Spleen (tissue), 11 donors: ENCODE results near the gene MAPK11. TPM values are rescaled to one million over a fixed set of nuclear protein-coding genes. Genes with fewer than 3 reads are reported as not detected.

Experiments
- DNase-seq: peaks from one replicate; pipeline ENCODE4 v3.0.0-alpha.2; 2020
- H3K27ac ChIP-seq, 8 donors: fragments of 200-600 bp; sonication (generic) in 7 of 8; 1 replicate in 4 of 8; 2 replicates in 4 of 8; pipeline versions ENCODE4 v1.5.0 to v1.8.0; 2016 to 2021; ENCODE audit warnings: inconsistent platforms in 4 of 8, mild to moderate bottlenecking in 4 of 8, moderate library complexity in 1 of 8
- H3K27me3 ChIP-seq, 7 donors: fragments of 200-600 bp; sonication (generic) in 6 of 7; replicated peaks in 1 of 7; 1 replicate in 4 of 7; 2 replicates in 3 of 7; pipeline versions ENCODE4 v1.5.0 to v1.8.0; 2016 to 2021; ENCODE audit warnings: inconsistent platforms in 3 of 7, mild to moderate bottlenecking in 1 of 7
- H3K36me3 ChIP-seq, 6 donors: fragments of 200-600 bp; sonication (generic) in 5 of 6; 1 replicate in 4 of 6; 2 replicates in 2 of 6; pipeline versions ENCODE4 v1.5.0 to v1.8.0; 2016 to 2021; ENCODE audit warnings: inconsistent platforms in 2 of 6
- H3K4me1 ChIP-seq, 6 donors: fragments of 200-600 bp; sonication (generic) in 5 of 6; 1 replicate in 3 of 6; 2 replicates in 3 of 6; pipeline versions ENCODE4 v1.5.0 to v1.8.0; 2016 to 2021; ENCODE audit warnings: inconsistent platforms in 3 of 6
- H3K4me3 ChIP-seq, 8 donors: fragments of 200-600 bp; sonication (generic) in 7 of 8; 1 replicate in 4 of 8; 2 replicates in 4 of 8; pipeline versions ENCODE4 v1.5.0 to v1.8.0; 2016 to 2021; ENCODE audit warnings: inconsistent platforms in 4 of 8, mild to moderate bottlenecking in 4 of 8, moderate library complexity in 2 of 8
- H3K9me3 ChIP-seq, 8 donors: fragments of 200-600 bp; sonication (generic) in 7 of 8; 1 replicate in 4 of 8; 2 replicates in 4 of 8; pipeline versions ENCODE4 v1.5.0 to v1.8.0; 2016 to 2021; ENCODE audit warnings: inconsistent platforms in 4 of 8
- POLR2A ChIP-seq, 3 donors: fragments of 450-650 bp; IDR thresholded peaks; one replicate each; pipeline ENCODE4 v1.5.1; 2017; ENCODE audit warnings: antibody characterized with exemption in 3 of 3, mild to moderate bottlenecking in 1 of 3
- POLR2AphosphoS5 ChIP-seq, 3 donors: sonication (generic); formaldehyde crosslinking; IDR thresholded peaks; one replicate each; pipeline ENCODE4 v1.5.1; 2017; ENCODE audit warnings: antibody characterized with exemption in 3 of 3
- WGBS, 5 donors: extraction: QIAGEN DNeasy Blood & Tissue Kit in 3 of 5; methylation state at CpG; one replicate each; pipeline versions ENCODE4 v1.1.5 to v1.1.7; 2013 to 2018; 5-methylcytosine and 5-hydroxymethylcytosine counted together
- intact Hi-C: fragments of 100-400 bp; cut with DNase I; formaldehyde crosslinking; loops from one replicate; pipeline ENCODE4 v1.15.0; 2023; ENCODE audit warnings: low total_unique reads
- polyA plus RNA-seq, 3 donors: library from polyadenylated mRNA; stranded (reverse); fragments of 200-250 nt; gene quantifications; one replicate each; pipeline ENCODE4 v1.2.1, GENCODE V29; 2013
- total RNA-seq, 7 donors: library from RNA; depleted of rRNA in 3 of 7; stranded (reverse); fragments of >200 nt in 3 of 7; fragmentation: NEBNext Ultra II Directional in 4 of 7; extraction: Animal tissue kit (Norgen Biotek cat#: 25700) in 4 of 7; gene quantifications; one replicate each; pipeline versions ENCODE4 v1.1.0 to v1.2.1, GENCODE V29; 2016 to 2021
- TF ChIP-seq, protein P1 (sequence below), 11 experiments: fragments of 200-600 bp in 7 of 11; fragments of 450-650 bp in 4 of 11; sonication (generic) in 4 of 11; IDR thresholded peaks in 8 of 11; conservative IDR thresholded peaks in 3 of 11; 1 replicate in 7 of 11; 2 replicates in 4 of 11; pipeline versions ENCODE4 v1.4.0 to v1.8.0; 2016 to 2021; ENCODE audit warnings: antibody characterized with exemption in 11 of 11, inconsistent platforms in 4 of 11, mild to moderate bottlenecking in 1 of 11
- donor health status: healthy with polysubstance abuse.
- donor health status: DM: no; HTN: no; CAD: no; lungs with moderate emphysema.
- donor health status: DM: no; HTN: no; CAD: no.
- donor health status: Bipolar disorder and iron deficiency.
- donor health status: healthy.
- donor health status: DM: no; HTN: no; CAD: no.
- donor health status: DM: yes; HTN: yes; CAD: no.

Gene MAPK11
- total and polyA plus RNA-seq, 10 donors: 5.2 to 25.3 (median 11.3) TPM

GRCh38 chr22:50256258-50256862, 13.8 kb downstream of the MAPK11 start:
- TF ChIP-seq, protein P1, sequence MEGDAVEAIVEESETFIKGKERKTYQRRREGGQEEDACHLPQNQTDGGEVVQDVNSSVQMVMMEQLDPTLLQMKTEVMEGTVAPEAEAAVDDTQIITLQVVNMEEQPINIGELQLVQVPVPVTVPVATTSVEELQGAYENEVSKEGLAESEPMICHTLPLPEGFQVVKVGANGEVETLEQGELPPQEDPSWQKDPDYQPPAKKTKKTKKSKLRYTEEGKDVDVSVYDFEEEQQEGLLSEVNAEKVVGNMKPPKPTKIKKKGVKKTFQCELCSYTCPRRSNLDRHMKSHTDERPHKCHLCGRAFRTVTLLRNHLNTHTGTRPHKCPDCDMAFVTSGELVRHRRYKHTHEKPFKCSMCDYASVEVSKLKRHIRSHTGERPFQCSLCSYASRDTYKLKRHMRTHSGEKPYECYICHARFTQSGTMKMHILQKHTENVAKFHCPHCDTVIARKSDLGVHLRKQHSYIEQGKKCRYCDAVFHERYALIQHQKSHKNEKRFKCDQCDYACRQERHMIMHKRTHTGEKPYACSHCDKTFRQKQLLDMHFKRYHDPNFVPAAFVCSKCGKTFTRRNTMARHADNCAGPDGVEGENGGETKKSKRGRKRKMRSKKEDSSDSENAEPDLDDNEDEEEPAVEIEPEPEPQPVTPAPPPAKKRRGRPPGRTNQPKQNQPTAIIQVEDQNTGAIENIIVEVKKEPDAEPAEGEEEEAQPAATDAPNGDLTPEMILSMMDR (IDR thresholded peaks at IDR 0.05 in 8 of 11, conservative IDR thresholded peaks at IDR 0.05 in 3 of 11): no peak
- TF ChIP-seq POLR2AphosphoS5 (IDR thresholded peaks at IDR 0.05) (no peak), POLR2A (IDR thresholded peaks at IDR 0.05) (no peak)
- Histone ChIP-seq H3K4me1 (peaks cover 8 to 24% (median 18%) of the 10 kb centered on the region in 6 donors), H3K9me3 (no peaks in the 10 kb centered on the region), H3K27ac (no peak overlapping the region), H3K4me3 (no peak overlapping the region), H3K36me3 (no peaks in the 10 kb centered on the region), H3K27me3 (peaks cover 0 to 32% (median 11%) of the 10 kb centered on the region in 7 donors)
- intact Hi-C loops: no loop called here
- DNase-seq: no peak
- 83 to 100% (median 92%) methylated on average over 1 to 12 of the region's 12 CpGs for WGBS, 5 donors

DNA sequence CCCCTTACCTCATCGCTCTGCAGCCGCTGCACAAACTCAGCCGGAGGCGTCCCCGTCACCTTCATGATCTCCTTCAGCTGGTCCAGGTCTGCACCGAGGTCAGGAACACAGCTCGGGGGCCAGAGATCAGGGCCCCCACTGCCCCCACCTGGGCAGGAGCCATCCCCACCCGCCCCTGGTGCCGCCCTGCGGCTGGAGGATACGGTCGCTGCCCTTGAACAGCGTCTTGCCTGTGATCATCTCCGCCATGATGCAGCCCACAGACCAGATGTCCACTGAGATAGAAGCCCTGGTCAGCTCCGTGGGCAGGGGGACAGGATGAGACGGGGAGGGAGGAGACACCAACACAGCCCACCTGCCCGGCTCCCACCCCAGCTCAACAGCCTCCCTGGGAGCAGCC, 14.6 kb downstream of the MAPK11 start:
- intact Hi-C loops: no loop called here
- no peak overlapping the region for H3K27ac ChIP-seq
- no peaks in the 10 kb centered on the region for H3K9me3 ChIP-seq
- peaks cover 7 to 25% (median 20%) of the 10 kb centered on the region in 6 donors for H3K4me1 ChIP-seq
- H3K27me3 ChIP-seq: peaks cover 0 to 25% (median 6%) of the 10 kb centered on the region in 7 donors
- H3K36me3 ChIP-seq: no peaks in the 10 kb centered on the region
- DNase-seq: no peak
- no peak overlapping the region for H3K4me3 ChIP-seq
- no peak for TF ChIP-seq POLR2A (IDR thresholded peaks at IDR 0.05)
- 90 to 97% (median 93%) methylated on average over 8 to 17 of the region's 17 CpGs for WGBS, 5 donors

GRCh38 chr22:50255099-50255498, 15.1 kb downstream of the MAPK11 start:
- no peak for DNase-seq

DNA sequence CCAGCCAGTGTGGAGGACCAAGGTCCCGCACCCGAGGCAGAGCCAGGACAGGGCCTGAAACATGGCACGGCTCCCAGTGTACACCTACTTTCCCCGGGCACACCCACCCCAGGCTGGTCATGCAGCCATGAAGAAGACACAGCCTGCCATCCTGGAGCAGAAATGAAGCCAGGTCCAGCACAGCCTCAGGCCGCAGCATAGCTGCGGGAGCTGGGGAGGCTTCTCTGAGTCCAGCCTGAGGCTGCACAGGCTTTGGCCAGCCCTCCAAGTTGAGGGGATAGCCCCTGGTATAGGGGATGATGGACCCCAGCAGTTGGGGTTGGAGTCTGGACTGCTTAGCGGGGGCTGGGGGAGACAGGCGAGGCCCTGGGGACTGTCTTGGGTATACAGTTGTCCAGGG, 16.2 kb downstream of the MAPK11 start:
- WGBS, 5 donors: 71 to 88% (median 84%) methylated on average over 4 to 8 of the region's 8 CpGs
- Histone ChIP-seq H3K4me1 (peaks cover 20 to 35% (median 32%) of the 10 kb centered on the region in 6 donors), H3K27ac (no peak overlapping the region), H3K4me3 (no peak overlapping the region), H3K36me3 (peaks cover 0 to 9% (median 0%) of the 10 kb centered on the region in 6 donors), H3K27me3 (peaks cover 0 to 8% (median 0%) of the 10 kb centered on the region in 7 donors), H3K9me3 (no peaks in the 10 kb centered on the region)
- intact Hi-C loops: loop anchor here (5.0 kb wide), 1 partner anchor 88 kb away; the partner anchor contains the start of gene PPP6R2
- no peak for DNase-seq
- TF ChIP-seq POLR2AphosphoS5 (IDR thresholded peaks at IDR 0.05) (no peak), POLR2A (IDR thresholded peaks at IDR 0.05) (no peak)
- TF ChIP-seq, protein P1 (IDR thresholded peaks at IDR 0.05 in 8 of 11, conservative IDR thresholded peaks at IDR 0.05 in 3 of 11): no peak

More at GRCh38 chr22:50255099-50255498, 15.1 kb downstream of the MAPK11 start:
- 87 to 95% (median 90%) methylated on average over 14 to 19 of the region's 19 CpGs for WGBS, 5 donors
- TF ChIP-seq POLR2A (IDR thresholded peaks at IDR 0.05): no peak
- TF ChIP-seq, protein P1 (IDR thresholded peaks at IDR 0.05 in 8 of 11, conservative IDR thresholded peaks at IDR 0.05 in 3 of 11): no peak
- TF ChIP-seq POLR2AphosphoS5 (IDR thresholded peaks at IDR 0.05): no peak
- Histone ChIP-seq H3K36me3 (no peaks in the 10 kb centered on the region), H3K27me3 (peaks cover 0 to 19% (median under 1%) of the 10 kb centered on the region in 7 donors), H3K4me3 (no peak overlapping the region), H3K9me3 (no peaks in the 10 kb centered on the region), H3K27ac (no peak overlapping the region), H3K4me1 (peaks cover 11 to 25% (median 21%) of the 10 kb centered on the region in 6 donors)
- intact Hi-C loops: no loop called here
